ENCODE measurements around the gene ZBTB25.
A peak's percentile ranks its signal among the peaks of the same experiment; 100 is the strongest.
"Not testable (repeated sequence)": the region's sequence is repeated elsewhere in the genome, so short reads cannot be mapped to it uniquely, and the experiment has no call there.

Gene ZBTB25

DNA sequence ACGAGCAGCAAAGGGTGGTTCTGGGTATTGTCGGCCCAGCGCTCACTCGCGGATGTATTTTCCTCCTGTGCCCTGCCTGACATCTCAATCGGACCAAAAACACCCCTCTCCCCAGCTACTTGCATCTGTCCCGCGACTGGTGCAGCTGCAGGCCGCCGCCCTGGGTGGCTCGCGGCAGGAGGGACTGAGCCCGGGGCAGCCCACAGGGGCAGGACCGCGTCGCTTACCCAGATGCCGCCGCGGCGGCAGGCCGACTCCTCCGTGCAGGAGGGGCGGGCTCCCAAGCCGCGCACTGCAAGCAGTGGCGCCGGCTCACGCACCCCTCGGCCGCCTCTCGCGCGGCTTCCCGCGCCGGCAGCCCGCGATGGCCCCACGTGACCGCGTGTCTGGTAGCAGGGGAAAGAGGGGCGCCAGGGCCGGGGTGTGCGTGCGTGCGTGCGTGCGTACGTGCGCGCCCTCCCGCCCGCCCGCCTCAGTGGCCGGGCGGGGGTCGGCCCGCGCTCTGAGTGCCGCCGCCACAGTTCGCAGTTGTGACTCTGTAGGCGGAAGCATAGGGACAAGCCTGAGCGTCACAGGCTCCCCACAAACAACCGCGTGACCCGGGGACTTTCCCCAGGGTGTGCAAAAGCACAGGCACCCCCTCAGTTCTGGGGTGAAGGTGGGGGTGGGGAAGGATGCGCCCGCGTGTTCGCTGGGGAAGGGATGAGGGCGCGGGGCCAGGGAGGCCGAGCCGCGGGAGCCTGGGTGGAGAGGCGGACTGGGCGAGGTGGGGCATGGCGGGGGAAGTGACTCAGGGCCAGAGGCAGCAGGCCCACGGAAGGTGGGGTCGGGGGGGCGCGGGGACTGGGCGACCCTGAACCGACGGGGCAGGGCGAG is at the start of gene ZBTB25:
ZBTB25 (minus strand) TSS at position 405 of the 876 bp plus-strand sequence. CDS start 13,305 bp downstream, outside the sequence.
- peak; percentile 93 for DNase-seq (ENCODE audit: extremely low read depth in 1 of 2, low read depth in 1 of 2)

DNA sequence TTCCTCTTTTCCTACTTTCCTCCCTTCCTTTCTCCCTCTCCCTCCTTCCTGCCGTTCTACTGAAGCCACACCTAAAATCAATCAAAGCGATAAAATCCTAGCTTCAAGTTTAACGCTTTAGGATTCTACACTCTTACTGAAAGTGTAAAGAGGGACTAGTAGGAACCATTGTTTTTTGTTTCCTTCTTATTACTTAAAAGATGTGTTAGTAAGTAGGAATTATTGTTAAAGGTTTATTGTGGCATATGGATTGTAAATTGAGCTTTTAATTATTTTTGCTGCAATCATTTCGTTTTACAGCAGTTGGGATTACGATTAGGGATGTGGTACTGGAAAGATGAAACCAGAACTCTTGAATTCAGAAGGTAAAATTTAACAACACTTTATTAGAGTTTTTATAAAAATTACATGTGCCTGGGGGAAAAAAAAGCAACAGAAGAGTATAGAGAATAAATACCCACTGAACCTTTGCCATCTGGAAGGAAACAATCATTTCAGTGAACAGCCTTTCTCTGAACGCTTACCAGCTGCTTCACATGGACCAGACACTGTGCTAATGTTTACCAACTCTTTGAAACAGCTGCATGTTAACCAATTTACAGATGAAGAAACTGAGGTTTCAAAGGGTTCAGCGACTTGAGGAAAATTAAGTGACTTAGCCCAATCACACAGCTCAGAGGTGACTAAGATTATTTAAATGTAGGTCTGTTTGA is 47.1 kb upstream of the ZBTB25 start:
- DNase-seq (ENCODE audit: extremely low read depth in 1 of 2, low read depth in 1 of 2), result no peak

- no peak for DNase-seq (ENCODE audit: extremely low read depth in 1 of 2, low read depth in 1 of 2)
Observed at GRCh38 chr14:64549791-64550620, 46.4 kb upstream of the ZBTB25 start, which contains the start of gene PPP1R36. TSS of gene PPP1R36 (plus strand) at chr14:64549961. CDS start at chr14:64549998, 37 bp downstream.

- no peak for DNase-seq (ENCODE audit: extremely low read depth in 1 of 2, low read depth in 1 of 2)
Observed at GRCh38 chr14:64549016-64549415, 45.4 kb upstream of the ZBTB25 start.

DNA sequence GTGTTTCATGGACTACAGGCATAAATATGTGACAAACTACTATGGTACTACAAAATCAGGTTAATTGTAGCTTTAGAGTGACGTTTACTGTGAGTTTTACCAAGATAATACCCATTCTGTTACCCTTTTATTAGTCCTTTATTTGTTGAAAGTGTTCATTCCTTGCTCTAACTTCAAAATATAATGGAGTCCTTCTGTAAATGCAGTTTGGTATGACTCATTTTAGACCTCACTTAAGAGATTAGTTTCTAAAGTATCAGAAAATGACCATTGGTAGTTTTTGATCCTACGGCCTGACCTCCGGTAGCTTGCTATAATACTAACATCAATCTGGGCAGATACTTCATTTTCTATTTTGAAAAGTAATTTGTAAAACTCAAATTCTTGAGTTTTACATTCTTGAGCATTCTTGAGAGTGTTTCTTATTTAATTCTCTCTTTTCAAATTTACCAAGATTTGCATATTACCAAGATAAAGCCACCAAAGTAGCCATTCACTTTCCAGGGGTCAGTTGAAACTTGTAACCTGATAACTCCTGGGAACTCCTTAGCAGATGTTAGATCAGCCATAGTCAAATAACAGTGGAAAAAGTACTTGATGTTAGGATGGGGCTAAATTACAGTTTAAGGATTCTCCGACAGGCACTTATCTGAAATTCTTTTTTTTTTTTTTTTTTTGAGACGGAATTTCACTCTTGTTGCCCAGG is 41.1 kb upstream of the ZBTB25 start:
- no peak for DNase-seq (ENCODE audit: extremely low read depth in 1 of 2, low read depth in 1 of 2)

GRCh38 chr14:64542836-64543201 is 39.2 kb upstream of the ZBTB25 start:
- no peak for DNase-seq (ENCODE audit: extremely low read depth in 1 of 2, low read depth in 1 of 2)

DNA sequence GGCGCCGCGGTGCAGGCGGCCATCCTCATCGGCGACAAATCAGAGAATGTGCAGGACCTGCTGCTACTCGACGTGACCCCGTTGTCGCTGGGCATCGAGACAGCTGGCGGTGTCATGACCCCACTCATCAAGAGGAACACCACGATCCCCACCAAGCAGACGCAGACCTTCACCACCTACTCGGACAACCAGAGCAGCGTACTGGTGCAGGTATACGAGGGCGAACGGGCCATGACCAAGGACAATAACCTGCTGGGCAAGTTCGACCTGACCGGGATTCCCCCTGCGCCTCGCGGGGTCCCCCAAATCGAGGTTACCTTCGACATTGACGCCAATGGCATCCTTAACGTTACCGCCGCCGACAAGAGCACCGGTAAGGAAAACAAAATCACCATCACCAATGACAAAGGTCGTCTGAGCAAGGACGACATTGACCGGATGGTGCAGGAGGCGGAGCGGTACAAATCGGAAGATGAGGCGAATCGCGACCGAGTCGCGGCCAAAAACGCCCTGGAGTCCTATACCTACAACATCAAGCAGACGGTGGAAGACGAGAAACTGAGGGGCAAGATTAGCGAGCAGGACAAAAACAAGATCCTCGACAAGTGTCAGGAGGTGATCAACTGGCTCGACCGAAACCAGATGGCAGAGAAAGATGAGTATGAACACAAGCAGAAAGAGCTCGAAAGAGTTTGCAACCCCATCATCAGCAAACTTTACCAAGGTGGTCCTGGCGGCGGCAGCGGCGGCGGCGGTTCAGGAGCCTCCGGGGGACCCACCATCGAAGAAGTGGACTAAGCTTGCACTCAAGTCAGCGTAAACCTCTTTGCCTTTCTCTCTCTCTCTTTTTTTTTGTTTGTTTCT is 38.6 kb upstream of the ZBTB25 start:
- no peak for DNase-seq (ENCODE audit: extremely low read depth in 1 of 2, low read depth in 1 of 2)

DNA sequence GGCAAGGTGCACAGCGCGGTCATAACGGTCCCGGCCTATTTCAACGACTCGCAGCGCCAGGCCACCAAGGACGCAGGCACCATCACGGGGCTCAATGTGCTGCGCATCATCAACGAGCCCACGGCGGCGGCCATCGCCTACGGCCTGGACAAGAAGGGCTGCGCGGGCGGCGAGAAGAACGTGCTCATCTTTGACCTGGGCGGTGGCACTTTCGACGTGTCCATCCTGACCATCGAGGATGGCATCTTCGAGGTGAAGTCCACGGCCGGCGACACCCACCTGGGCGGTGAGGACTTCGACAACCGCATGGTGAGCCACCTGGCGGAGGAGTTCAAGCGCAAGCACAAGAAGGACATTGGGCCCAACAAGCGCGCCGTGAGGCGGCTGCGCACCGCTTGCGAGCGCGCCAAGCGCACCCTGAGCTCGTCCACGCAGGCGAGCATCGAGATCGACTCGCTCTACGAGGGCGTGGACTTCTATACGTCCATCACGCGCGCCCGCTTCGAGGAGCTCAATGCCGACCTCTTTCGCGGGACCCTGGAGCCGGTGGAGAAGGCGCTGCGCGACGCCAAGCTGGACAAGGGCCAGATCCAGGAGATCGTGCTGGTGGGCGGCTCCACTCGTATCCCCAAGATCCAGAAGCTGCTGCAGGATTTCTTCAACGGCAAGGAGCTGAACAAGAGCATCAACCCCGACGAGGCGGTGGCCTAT is 37.8 kb upstream of the ZBTB25 start:
- DNase-seq (ENCODE audit: extremely low read depth in 1 of 2, low read depth in 1 of 2), result no peak

DNA sequence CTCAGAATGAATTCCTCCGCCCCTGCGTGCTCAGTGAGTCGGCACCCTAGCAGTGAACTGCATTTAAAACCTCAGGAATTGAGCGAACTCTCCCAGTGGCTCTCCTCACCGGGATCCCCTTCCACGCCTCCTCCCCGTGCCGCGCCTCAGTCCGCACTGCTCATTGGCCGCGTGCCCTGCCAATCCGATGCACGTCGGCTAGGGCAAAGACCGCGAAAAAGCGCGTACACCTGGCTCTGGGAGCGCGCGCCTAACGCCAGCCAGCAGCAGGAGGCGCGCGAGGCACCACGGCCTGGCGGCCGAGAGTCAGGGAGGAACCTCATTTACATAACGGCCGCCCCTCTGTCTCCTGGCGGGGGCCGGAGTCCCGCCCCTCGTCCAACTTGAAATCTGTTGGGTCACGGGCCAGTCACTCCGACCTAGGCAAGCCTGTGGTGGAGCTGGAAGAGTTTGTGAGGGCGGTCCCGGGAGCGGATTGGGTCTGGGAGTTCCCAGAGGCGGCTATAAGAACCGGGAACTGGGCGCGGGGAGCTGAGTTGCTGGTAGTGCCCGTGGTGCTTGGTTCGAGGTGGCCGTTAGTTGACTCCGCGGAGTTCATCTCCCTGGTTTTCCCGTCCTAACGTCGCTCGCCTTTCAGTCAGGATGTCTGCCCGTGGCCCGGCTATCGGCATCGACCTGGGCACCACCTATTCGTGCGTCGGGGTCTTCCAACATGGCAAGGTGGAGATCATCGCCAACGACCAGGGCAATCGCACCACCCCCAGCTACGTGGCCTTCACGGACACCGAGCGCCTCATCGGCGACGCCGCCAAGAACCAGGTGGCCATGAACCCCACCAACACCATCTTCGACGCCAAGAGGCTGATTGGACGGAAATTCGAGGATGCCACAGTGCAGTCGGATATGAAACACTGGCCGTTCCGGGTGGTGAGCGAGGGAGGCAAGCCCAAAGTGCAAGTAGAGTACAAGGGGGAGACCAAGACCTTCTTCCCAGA is 36.9 kb upstream of the ZBTB25 start, which contains the start of gene HSPA2:
HSPA2 (plus strand) TSS at position 534 of the 995 bp plus-strand sequence; CDS start at position 643, 109 bp downstream.
- peak; percentile 85 to 89 for DNase-seq (ENCODE audit: extremely low read depth in 1 of 2, low read depth in 1 of 2)

DNA sequence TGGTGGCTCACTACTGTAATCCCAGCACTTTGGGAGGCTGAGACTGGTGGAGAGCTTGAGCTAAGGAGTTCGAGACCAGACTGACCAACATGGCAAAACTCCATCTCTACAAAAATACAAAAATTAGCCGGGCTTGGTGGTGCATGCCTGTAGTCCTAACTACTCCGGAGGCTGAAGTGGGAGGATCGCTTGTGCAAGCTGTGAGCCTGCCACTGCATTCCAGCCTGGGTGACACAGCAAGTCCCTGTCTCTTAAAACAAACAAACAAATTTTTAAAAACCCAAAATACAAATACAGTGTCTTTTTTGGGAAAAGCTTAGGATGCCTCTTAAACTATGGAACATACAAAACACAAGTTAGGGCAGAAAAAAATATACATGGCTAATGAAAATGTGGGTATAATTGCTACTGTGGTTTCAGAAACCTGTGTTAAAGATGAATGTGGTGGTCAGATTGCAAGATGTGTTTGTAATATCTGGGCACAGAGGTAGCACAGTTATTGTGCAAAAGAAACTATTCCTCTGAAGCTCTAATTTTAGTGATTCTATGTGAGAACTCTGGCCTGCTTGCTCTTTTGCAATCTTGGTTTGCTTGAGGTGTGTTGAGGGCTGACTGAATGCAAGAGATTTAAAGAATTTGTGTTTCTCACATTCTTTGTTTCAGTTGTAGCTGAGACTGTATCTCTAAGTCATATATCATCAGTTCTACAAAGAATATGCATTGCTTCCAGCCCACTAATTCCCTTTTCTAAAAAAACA is 33.0 kb upstream of the ZBTB25 start:
- no peak for DNase-seq (ENCODE audit: extremely low read depth in 1 of 2, low read depth in 1 of 2)

DNA sequence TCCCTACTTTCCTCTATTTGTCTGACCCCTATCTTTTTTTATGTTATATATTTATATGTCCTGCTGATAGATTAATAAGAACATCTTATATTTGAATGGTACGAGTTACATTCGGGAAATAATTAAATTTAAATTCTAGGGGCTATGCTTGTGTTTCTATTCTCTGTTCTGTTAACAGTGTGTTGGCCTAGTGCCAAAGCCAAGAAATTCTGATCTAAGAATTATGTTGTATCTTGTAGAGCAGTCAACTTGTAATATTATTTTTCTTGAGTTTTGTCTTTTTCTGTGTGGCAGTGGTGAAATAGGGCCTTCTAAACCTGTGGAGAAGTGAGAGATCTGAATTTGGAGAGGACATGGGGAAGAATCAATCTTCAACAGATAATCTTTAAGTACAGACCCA is 27.9 kb upstream of the ZBTB25 start:
- no peak for DNase-seq (ENCODE audit: extremely low read depth in 1 of 2, low read depth in 1 of 2)

DNA sequence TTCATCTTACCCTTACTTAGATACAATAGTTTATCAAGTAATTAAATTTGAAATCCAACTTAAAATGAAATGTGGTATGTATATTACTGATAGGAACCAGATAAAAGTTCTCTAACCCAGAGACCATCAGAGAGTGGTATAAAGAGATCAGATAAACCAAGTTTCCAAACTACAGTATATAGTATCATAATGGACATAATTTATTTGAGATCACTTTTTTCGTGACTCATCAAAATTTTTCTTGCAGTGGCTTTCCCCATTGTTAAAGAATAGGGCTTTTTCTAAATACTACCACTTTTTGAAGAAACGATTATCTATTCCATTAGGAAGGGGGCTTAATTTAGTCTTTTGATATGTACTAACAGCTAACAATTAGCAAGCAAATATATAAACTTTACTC is 21.7 kb upstream of the ZBTB25 start:
- DNase-seq (ENCODE audit: extremely low read depth in 1 of 2, low read depth in 1 of 2), result no peak

GRCh38 chr14:64522591-64523355 is 19.1 kb upstream of the ZBTB25 start:
- no peak for DNase-seq (ENCODE audit: extremely low read depth in 1 of 2, low read depth in 1 of 2)

GRCh38 chr14:64520699-64521098 is 17.1 kb upstream of the ZBTB25 start:
- no peak for DNase-seq (ENCODE audit: extremely low read depth in 1 of 2, low read depth in 1 of 2)

GRCh38 chr14:64518229-64518628 is 14.6 kb upstream of the ZBTB25 start:
- DNase-seq (ENCODE audit: extremely low read depth in 1 of 2, low read depth in 1 of 2), result no peak

DNA sequence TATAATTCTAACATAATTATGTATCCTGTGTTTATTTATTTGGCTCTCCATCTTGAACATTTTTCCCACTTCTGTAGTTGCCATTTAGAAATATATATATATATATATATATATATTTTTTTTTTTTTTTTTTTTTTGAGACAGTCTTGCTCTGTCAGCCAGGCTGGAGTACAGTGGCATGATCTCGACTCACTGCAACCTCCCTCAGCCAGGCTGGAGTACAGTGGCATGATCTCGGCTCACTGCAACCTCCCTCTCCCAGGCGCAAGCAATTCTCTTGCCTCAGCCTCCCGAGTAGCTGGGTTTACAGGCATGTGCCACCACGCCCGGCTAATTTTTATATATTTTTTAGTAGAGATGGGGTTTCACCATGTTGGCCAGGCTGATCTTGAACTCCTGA is 14.0 kb upstream of the ZBTB25 start:
- not testable (repeated sequence) for DNase-seq (ENCODE audit: extremely low read depth in 1 of 2, low read depth in 1 of 2)

Data from activated CD8-positive, alpha-beta memory T cell treated with anti-CD3 and anti-CD28 coated beads for 1 hour (primary cell).